ENCODE data around the gene ERI3.

ERI3 gene

GRCh38 chr1:44366371-44366975, 11.4 kb upstream of the ERI3 start:
- Histone ChIP-seq H3K27me3 (ENCODE audit: control insufficient read depth, insufficient read depth, low read length) (no peaks in the 10 kb centered on the region), H3K27ac (ENCODE audit: low read depth, low read length) (no peak overlapping the region), H3K9ac (ENCODE audit: low read length) (no peak overlapping the region), H3K36me3 (ENCODE audit: control insufficient read depth, insufficient read depth, low read length) (no peaks in the 10 kb centered on the region), H3K4me1 (ENCODE audit: control insufficient read depth, insufficient read depth, low read length) (no peaks in the 10 kb centered on the region), H3K4me3 (ENCODE audit: low read length) (no peak overlapping the region)

DNA sequence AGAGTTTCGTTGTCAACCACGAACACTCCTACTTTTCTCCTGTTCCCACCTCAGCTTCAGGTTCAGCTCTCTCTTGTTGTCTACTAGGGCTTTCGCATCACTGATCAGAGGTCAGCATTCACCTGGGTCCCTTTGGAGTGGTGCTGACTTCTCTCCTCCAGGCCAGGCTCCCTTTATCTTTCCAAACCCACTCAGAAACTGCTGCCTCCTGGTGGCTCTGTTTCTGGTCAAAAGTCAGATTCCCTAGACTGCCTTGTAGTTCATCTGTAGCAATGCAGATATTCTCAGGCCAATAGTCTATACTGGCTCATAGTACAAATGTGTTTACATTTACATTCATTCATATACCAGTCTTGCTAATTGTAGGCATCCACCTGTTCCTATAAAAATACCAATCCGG, 6.4 kb upstream of the ERI3 start:
- Histone ChIP-seq H3K27me3 (ENCODE audit: control insufficient read depth, insufficient read depth, low read length) (no peaks in the 10 kb centered on the region), H3K4me1 (ENCODE audit: control insufficient read depth, insufficient read depth, low read length) (no peaks in the 10 kb centered on the region), H3K36me3 (ENCODE audit: control insufficient read depth, insufficient read depth, low read length) (no peaks in the 10 kb centered on the region), H3K4me3 (ENCODE audit: low read length) (no peak overlapping the region), H3K9ac (ENCODE audit: low read length) (no peak overlapping the region), H3K27ac (ENCODE audit: low read depth, low read length) (no peak overlapping the region)

DNA sequence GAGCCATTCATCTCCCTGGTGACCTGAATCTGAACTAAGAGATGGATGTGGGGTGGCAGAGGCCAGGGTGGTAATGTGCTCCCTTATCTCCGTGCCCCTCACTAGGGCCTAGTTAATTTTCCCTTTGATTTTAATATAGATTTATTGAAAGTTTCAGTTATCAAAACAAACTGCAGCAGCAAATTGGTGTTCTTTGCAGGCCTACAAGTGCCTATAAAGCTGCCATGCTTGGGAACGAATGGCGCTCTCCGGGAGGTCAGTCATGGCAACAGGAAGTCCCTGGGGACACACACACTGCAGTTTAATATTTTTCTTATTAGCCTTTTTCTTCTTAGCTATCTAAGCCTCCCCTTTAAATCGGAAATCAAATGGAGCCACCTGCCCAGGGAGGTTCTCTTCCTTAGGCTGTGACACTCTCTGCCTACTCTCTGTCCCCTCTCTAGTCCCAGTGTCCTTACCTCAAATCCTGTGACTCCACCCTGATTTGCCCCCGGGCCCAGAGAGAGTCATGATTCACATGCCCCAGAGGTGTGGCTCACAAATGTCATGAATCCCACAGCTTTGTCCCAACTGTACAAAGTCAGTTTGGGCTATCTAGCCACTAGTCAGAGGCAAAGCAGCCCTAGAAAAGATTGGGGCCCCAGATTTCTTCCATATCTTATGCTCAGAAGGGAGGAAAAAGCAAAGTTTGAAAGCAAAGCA, 4.3 kb upstream of the ERI3 start:
- no peaks in the 10 kb centered on the region for H3K27me3 ChIP-seq (ENCODE audit: control insufficient read depth, insufficient read depth, low read length)
- H3K36me3 ChIP-seq (ENCODE audit: control insufficient read depth, insufficient read depth, low read length), result no peaks in the 10 kb centered on the region
- no peak overlapping the region for H3K9ac ChIP-seq (ENCODE audit: low read length)
- no peak overlapping the region for H3K27ac ChIP-seq (ENCODE audit: low read depth, low read length)
- no peak overlapping the region for H3K4me3 ChIP-seq (ENCODE audit: low read length)
- H3K4me1 ChIP-seq (ENCODE audit: control insufficient read depth, insufficient read depth, low read length), result no peaks in the 10 kb centered on the region

- no peak overlapping the region for H3K9ac ChIP-seq (ENCODE audit: low read length)
- no peaks in the 10 kb centered on the region for H3K27me3 ChIP-seq (ENCODE audit: control insufficient read depth, insufficient read depth, low read length)
These were observed 2.7 kb upstream of the ERI3 start for GRCh38 chr1:44357710-44358109.

GRCh38 chr1:44355582-44356305, 687 bp upstream of the ERI3 start:
- Histone ChIP-seq H3K27me3 (ENCODE audit: control insufficient read depth, insufficient read depth, low read length) (no peaks in the 10 kb centered on the region), H3K9ac (ENCODE audit: low read length) (no peak overlapping the region), H3K36me3 (ENCODE audit: control insufficient read depth, insufficient read depth, low read length) (no peaks in the 10 kb centered on the region), H3K4me1 (ENCODE audit: control insufficient read depth, insufficient read depth, low read length) (peaks cover 4% of the 10 kb centered on the region), H3K4me3 (ENCODE audit: low read length) (no peak overlapping the region), H3K27ac (ENCODE audit: low read depth, low read length) (no peak overlapping the region)

More at GRCh38 chr1:44357710-44358109, 2.7 kb upstream of the ERI3 start:
- H3K4me1 ChIP-seq (ENCODE audit: control insufficient read depth, insufficient read depth, low read length), result peaks cover 4% of the 10 kb centered on the region
- H3K27ac ChIP-seq (ENCODE audit: low read depth, low read length), result no peak overlapping the region
- H3K4me3 ChIP-seq (ENCODE audit: low read length), result no peak overlapping the region
- no peaks in the 10 kb centered on the region for H3K36me3 ChIP-seq (ENCODE audit: control insufficient read depth, insufficient read depth, low read length)

DNA sequence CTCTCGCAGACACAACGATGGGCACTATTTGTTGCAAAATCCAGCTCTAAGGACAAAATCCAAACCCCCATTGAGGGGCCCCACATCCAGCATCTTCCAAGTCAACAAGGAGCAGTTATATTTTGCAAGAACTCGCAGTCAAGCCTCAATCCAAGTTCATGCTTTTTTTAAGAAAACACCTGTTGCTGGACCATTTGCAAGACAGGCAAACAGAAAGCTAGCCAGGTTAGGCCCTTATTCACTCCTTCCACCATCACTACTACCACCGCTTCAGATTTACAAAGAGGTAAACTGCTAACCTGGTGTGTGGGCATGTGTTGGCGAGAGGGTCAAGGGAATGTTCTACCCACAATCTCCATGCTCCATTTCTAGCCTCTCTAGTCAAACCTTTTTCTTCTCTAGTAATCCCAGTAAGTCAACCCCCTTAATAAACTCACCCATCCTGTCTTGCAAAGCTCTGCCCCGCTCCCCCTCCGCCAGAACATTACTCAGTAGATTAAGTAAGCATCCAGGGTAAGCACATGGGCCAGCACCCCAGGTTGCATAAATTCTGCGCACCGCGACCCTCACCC, 703 bp downstream of the ERI3 start:
- H3K4me1 ChIP-seq (ENCODE audit: control insufficient read depth, insufficient read depth, low read length), result peaks cover 4% of the 10 kb centered on the region
- H3K4me3 ChIP-seq (ENCODE audit: low read length), result peak overlapping the region; percentile 63
- peak overlapping the region; percentile 34 for H3K9ac ChIP-seq (ENCODE audit: low read length)
- no peaks in the 10 kb centered on the region for H3K27me3 ChIP-seq (ENCODE audit: control insufficient read depth, insufficient read depth, low read length)
- no peaks in the 10 kb centered on the region for H3K36me3 ChIP-seq (ENCODE audit: control insufficient read depth, insufficient read depth, low read length)
- no peak overlapping the region for H3K27ac ChIP-seq (ENCODE audit: low read depth, low read length)

DNA sequence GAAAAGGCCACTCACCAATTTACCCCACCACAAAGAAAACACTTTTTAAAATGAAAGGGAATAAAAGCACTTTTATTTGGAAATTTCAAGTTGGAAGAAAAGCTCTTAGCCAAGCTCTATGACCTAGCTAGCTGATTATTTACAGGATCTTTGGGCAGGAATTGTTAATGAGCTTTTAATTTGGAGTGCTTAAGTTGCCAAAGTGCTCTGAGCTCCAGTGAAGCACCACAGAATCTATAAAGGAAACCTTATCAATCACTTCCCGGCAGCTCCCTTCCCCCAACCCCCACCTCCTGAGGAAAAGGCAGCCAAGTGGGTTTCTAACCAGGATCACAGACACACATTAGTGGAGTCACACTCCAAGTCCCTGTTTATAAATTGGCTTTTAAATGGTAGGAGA, 1.5 kb downstream of the ERI3 start:
- H3K27me3 ChIP-seq (ENCODE audit: control insufficient read depth, insufficient read depth, low read length), result no peaks in the 10 kb centered on the region
- no peak overlapping the region for H3K27ac ChIP-seq (ENCODE audit: low read depth, low read length)
- no peak overlapping the region for H3K9ac ChIP-seq (ENCODE audit: low read length)
- H3K4me3 ChIP-seq (ENCODE audit: low read length), result no peak overlapping the region
- H3K4me1 ChIP-seq (ENCODE audit: control insufficient read depth, insufficient read depth, low read length), result peaks cover 4% of the 10 kb centered on the region
- H3K36me3 ChIP-seq (ENCODE audit: control insufficient read depth, insufficient read depth, low read length), result no peaks in the 10 kb centered on the region

DNA sequence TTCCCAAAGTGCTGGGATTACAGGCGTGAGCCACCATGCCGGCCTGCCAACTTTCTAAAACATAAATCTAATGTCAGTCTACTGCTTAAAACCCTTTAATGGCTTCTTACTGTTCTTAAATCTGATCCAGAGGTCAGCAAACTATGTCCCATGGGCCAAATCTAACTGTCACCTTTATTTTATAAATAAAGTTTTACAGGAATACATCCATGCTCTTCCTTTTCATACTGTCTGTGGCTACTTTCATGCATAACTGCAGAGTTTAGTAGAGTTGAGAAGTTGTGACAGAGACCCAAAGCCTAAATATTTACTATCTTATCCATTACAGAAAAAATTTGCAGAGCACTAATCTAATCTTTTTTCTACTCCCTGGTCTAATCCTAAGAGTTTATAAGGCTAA, 3.8 kb downstream of the ERI3 start:
- H3K27ac ChIP-seq (ENCODE audit: low read depth, low read length), result no peak overlapping the region
- H3K36me3 ChIP-seq (ENCODE audit: control insufficient read depth, insufficient read depth, low read length), result no peaks in the 10 kb centered on the region
- peaks cover 8% of the 10 kb centered on the region for H3K4me1 ChIP-seq (ENCODE audit: control insufficient read depth, insufficient read depth, low read length)
- H3K4me3 ChIP-seq (ENCODE audit: low read length), result no peak overlapping the region
- no peak overlapping the region for H3K9ac ChIP-seq (ENCODE audit: low read length)
- no peaks in the 10 kb centered on the region for H3K27me3 ChIP-seq (ENCODE audit: control insufficient read depth, insufficient read depth, low read length)

DNA sequence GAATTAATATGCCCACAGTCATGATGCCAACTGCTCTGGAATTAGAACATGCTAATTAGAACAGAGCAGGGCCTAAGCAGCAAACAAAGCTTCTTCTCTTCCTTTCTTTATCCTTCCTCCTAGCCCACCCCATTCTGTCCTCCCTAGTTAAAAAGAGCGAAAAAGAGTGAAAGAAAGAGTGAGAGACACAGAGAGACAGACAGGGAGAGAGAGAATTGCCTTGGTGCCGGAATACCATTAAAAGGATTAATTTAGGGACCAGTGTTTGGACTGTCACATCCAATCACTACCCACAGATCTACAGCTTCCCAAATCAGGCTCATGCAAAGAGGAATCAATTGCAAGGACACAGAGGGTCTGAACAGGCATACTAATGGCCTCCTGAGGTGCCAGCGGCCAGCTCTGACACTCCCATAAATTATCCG, 7.0 kb downstream of the ERI3 start:
- no peak overlapping the region for H3K27ac ChIP-seq (ENCODE audit: low read depth, low read length)
- no peak overlapping the region for H3K9ac ChIP-seq (ENCODE audit: low read length)
- H3K36me3 ChIP-seq (ENCODE audit: control insufficient read depth, insufficient read depth, low read length), result no peaks in the 10 kb centered on the region
- no peaks in the 10 kb centered on the region for H3K27me3 ChIP-seq (ENCODE audit: control insufficient read depth, insufficient read depth, low read length)
- H3K4me1 ChIP-seq (ENCODE audit: control insufficient read depth, insufficient read depth, low read length), result peaks cover 3% of the 10 kb centered on the region
- no peak overlapping the region for H3K4me3 ChIP-seq (ENCODE audit: low read length)

- Histone ChIP-seq H3K27ac (ENCODE audit: low read depth, low read length) (peak overlapping the region; percentile 51), H3K9ac (ENCODE audit: low read length) (no peak overlapping the region), H3K36me3 (ENCODE audit: control insufficient read depth, insufficient read depth, low read length) (no peaks in the 10 kb centered on the region), H3K4me3 (ENCODE audit: low read length) (no peak overlapping the region), H3K4me1 (ENCODE audit: control insufficient read depth, insufficient read depth, low read length) (peaks cover 3% of the 10 kb centered on the region), H3K27me3 (ENCODE audit: control insufficient read depth, insufficient read depth, low read length) (no peaks in the 10 kb centered on the region)
These were observed 7.8 kb downstream of the ERI3 start for GRCh38 chr1:44347280-44347679.

DNA sequence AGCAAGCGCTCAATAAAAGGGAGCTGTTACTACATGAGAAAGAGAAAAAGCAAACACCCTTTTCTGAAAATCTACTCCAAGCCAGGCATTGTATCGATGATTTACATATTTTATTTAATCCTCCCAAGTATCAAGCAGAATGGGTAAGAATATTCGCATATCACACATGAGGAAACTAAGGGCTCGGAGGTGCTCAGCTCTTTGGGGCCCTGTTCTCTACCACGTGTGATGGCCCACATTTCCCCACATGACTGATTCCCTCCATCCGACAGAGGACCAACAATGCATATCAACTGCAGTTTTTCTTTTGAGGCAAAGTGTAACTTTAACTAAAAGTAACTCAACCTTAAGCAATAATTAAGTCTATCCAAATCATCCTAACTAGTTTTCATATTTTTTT, 8.2 kb downstream of the ERI3 start:
- Histone ChIP-seq H3K9ac (ENCODE audit: low read length) (no peak overlapping the region), H3K27ac (ENCODE audit: low read depth, low read length) (no peak overlapping the region), H3K27me3 (ENCODE audit: control insufficient read depth, insufficient read depth, low read length) (no peaks in the 10 kb centered on the region), H3K36me3 (ENCODE audit: control insufficient read depth, insufficient read depth, low read length) (no peaks in the 10 kb centered on the region), H3K4me3 (ENCODE audit: low read length) (no peak overlapping the region), H3K4me1 (ENCODE audit: control insufficient read depth, insufficient read depth, low read length) (peaks cover 3% of the 10 kb centered on the region)

GRCh38 chr1:44346184-44346583, 8.9 kb downstream of the ERI3 start:
- no peaks in the 10 kb centered on the region for H3K36me3 ChIP-seq (ENCODE audit: control insufficient read depth, insufficient read depth, low read length)
- H3K9ac ChIP-seq (ENCODE audit: low read length), result no peak overlapping the region
- peaks cover 3% of the 10 kb centered on the region for H3K4me1 ChIP-seq (ENCODE audit: control insufficient read depth, insufficient read depth, low read length)
- no peaks in the 10 kb centered on the region for H3K27me3 ChIP-seq (ENCODE audit: control insufficient read depth, insufficient read depth, low read length)
- H3K27ac ChIP-seq (ENCODE audit: low read depth, low read length), result no peak overlapping the region
- H3K4me3 ChIP-seq (ENCODE audit: low read length), result no peak overlapping the region

Data from rectal smooth muscle tissue (tissue), 1 donor.